SIG-M5 treated with dmso at 0.1 percent for 504 hours (cell line): ENCODE data around the gene DNMT1.
"Not testable (repeated sequence)": the region's sequence is repeated elsewhere in the genome, so short reads cannot be mapped to it uniquely, and the experiment has no call there.

Source experiments
- DNase-seq: peaks from one replicate; lab custom pipeline; 2025; ENCODE audit not compliant: unreplicated experiment; lab: John Stamatoyannopoulos, UW

Gene DNMT1

DNA sequence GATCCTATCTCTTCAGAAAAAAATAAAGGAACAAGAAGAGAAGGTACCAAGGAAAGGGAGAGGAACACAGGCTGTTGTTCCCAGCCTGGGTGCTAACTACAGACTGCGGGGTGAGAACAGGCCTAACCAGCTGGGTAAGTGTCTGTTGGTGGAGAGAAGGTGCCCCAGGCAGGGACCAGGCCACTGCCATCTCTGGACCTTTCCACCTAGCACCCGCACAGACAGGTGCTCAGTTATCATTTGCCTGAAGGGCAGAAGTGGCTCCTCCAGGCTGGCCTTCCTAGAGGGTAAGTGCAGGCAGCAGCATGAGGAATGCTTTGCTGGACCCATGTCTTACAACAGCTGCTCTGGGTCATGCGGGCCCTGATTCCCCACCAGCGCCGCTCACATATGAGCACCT lies 10.1 kb downstream of the DNMT1 start:
- peak; percentile 25 for DNase-seq

GRCh38 chr19:10183926-10184325 lies 10.8 kb downstream of the DNMT1 start:
- DNase-seq: no peak

DNA sequence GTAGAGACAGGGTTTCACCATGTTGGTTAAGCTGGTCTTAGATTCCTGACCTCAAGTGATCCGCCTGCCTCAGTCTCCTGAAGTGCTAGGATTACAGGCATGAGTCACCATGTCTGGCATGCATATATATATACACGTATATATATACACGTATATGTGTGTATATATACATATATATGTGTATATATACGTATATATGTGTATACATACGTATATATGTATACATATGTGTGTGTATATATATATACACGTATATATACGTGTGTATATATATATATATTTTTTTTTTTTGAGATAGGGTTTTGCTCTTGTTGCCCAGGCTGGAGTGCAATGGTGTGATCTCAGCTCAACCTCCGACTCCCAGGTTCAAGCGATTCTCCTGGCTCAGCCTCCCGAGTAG lies 11.9 kb downstream of the DNMT1 start:
- DNase-seq: no peak

DNA sequence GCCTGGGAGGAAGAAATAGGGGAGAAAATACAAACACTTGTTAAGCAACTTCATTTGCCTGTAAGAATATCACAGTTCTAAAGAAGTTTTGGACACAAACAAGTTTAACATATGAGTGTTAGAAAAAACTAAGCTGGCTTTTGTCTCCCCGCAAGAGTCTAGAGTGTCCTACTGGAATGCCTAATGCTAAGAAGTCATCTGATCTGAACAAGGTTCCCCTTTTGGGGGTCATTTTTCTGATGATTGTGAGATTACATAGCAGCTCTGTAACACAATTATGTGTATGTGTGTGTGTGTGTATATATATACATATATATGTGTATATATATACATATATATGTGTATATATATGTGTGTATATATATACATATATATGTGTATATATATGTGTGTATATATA lies 12.7 kb downstream of the DNMT1 start:
- no peak for DNase-seq

DNA sequence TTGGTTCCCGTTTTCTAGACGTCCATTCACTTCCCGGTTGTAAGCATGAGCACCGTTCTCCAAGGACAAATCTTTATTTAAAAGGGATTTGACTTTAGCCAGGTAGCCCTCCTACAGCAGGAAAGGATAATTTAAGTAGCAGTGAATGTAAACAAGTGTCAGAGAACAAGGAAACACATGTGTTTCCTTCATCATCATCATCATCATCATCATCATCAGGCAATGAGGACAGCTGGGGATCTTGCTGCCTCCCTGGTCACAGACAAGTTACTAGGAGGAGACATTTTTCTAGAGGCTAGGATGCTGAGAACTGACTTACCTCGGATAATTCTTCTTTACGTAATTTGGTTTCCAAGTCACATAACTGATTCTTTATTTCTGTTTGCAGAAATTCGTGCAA lies 14.3 kb downstream of the DNMT1 start:
- no peak for DNase-seq

DNA sequence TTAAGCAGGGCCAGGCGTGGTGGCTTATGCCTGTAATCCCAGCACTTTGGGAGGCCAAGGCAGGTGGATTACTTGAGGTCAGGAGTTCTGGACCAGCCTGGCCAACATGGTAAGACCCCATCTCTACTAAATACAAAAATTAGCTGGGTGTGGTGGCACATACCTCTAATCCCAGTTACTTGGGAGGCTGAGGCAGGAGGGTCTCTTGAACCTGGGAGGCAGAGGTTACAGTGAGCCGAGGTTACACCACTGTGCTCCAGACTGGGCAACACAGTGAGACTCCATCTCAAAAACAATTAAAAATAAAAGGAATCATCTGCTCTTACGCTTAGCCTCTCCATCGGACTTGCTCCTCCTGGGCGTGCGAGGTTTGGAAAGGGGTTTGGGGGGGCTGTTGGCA lies 14.7 kb downstream of the DNMT1 start:
- DNase-seq: not testable (repeated sequence)

GRCh38 chr19:10173527-10173926 lies 21.2 kb downstream of the DNMT1 start:
- DNase-seq: no peak

DNA sequence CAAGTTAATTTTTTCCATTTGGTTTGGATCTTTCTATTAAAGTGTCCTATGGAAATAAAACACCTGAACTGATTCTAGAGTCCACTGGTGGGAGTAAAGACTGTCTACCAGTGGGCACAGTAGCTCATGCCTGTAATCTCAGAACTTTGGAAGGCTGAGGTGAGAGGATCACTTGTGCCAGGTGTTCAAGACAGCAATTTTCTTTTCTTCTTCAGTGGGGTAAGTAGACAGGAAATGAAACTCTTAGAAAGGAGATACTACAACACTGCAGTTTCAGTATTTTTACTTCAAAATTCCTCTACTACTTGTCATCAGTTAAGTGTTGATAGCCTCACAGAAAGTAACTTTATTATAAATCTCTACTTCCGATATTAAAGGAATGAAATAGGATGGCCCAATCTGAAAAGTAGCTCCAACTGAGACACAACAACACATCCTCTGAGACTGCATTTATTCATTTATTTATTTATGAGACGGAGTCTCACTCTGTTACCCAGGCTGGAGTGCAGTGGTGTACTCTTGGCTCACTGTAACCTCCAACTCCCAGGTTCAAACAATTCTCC lies 26.3 kb downstream of the DNMT1 start:
- DNase-seq: no peak

GRCh38 chr19:10167459-10167858 lies 27.3 kb downstream of the DNMT1 start:
- no peak for DNase-seq

GRCh38 chr19:10166501-10166900 lies 28.3 kb downstream of the DNMT1 start:
- not testable (repeated sequence) for DNase-seq

DNA sequence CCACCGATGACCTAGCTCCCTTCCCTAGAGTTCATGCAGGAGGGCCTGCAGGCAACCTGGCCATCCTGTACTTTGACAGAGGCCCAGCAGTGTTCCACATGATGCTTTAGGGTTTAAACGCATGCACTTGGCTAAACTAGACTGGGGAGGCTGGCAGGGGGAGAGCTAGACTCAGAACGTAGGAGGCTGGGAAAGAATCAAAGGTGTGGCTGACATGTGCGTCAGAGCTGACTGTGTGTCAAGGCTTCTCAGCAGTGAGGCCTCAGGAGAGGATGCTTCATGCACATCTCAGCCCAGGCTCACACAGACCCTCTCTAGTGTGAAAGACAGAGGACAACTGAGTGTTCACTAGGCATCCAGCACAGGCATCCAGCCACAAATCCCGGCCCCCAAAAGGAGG lies 28.7 kb downstream of the DNMT1 start:
- no peak for DNase-seq

DNA sequence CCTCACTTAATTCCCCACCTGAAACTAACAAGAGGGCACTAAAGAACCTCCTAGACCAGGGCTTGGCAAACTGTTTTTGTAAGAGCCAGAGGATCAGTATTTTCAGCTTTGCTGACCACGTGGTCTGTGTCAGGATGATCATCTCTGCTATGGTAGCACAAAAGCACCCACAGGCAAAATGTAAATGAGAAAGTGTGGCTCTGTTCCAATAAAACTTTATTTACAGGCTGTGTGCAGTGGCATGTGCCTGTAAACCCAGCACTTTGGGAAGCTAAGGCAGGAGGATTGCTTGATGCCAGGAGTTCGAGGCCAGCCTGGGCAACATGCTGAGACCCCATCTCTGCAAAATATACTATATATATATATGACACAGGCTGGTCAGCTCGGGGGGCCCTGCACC lies 31.2 kb downstream of the DNMT1 start:
- DNase-seq: no peak

DNA sequence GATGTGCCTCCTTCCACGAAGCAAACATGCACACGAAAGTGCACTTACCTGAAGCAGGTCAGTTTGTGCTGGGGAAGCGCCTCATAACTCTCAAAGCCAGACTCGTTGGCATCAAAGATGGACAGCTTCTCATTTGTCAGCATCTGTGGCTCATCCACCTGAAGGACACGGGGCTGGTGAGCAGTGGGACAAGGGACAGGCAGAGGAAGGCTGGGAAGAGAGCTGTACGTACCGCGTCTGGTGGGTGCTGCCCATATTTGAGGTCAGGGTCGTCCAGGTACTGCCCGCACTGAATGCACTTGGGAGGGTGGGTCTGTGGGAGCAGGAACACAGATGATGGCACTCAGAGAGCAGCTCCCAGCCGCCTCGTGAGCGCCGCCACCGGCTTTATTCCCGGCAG lies 35.1 kb downstream of the DNMT1 start:
- no peak for DNase-seq

- no peak for DNase-seq
Observed at GRCh38 chr19:10158485-10158884, 36.3 kb downstream of the DNMT1 start.

DNA sequence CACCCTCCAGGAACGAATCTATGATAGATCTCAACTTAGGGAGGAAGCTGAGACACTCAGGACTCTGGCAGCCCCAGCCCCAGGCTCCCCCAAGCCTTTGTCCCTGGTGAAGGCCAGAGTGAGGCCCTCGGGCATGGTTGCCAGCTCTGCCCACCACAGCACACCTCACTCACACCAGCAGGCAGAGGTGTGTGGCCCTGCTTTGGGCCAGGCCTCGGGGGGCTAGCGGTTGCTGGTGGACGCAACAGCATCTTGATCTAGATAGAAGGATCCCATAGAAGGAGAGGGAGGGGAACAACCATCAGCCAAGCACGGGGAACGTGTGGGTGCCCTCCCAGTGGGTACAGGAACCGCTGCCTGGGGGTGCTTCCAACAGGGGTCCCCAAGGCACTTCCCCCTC lies 36.7 kb downstream of the DNMT1 start:
- no peak for DNase-seq

DNA sequence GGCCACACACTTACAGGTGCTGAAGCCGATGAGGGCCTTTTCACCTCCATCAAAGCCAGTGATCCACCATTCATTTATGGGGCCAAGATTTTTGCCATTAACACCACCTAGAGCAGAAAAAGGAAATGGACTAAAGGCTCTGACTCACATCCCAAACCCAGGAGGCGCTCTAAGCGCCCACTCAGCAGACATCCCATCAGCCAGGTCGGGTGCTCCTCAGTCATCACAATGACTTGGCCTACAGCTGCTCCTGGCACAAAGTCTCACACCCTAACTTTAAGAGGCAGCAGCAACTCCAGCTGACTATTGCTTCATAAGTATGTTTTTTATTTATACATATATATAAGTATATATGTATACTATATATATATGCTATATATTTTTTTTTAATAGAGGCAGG lies 38.9 kb downstream of the DNMT1 start:
- no peak for DNase-seq

- no peak for DNase-seq
Observed at GRCh38 chr19:10152100-10152499, 42.7 kb downstream of the DNMT1 start.

DNA sequence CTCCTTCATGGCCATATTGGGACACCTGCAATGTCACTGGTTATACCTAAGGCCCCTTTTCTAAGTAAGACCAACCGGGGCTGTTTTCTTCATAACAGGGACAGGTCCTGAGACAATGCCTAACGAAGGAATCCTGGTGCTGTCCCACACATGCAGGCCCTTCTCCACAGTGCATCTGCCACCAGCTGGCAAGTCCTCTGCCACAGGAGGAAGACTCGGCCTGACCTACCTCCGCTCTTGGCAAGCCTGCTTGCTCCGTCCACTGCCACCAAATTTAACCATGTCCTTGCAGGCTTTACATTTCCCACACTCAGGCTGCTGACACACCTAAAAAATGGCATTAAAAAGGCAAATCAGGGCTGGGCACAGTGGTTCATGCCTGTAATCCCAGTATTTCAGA lies 43.2 kb downstream of the DNMT1 start:
- no peak for DNase-seq

DNA sequence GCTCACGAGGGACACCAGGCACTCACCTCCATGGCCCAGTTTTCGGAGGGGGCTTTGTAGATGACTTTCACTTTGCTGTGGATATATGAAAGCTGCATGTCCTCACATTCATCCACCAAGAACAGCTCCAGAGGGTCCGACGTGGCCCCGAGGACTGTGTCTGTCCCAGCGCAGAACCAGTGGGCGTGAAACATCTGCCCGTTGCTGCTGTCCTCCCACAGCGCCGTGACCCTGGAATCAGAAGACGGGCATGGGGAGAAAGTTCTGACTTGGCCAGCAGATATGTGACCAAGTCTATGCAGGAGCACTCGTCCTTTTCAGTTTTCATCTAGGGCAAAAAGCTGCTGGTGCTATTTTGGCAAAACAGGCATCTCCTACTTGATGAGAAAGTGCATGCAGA lies 45.3 kb downstream of the DNMT1 start:
- no peak for DNase-seq

GRCh38 chr19:10146142-10146541 lies 48.6 kb downstream of the DNMT1 start:
- DNase-seq: no peak

GRCh38 chr19:10145031-10145430 lies 49.7 kb downstream of the DNMT1 start:
- DNase-seq: no peak

DNA sequence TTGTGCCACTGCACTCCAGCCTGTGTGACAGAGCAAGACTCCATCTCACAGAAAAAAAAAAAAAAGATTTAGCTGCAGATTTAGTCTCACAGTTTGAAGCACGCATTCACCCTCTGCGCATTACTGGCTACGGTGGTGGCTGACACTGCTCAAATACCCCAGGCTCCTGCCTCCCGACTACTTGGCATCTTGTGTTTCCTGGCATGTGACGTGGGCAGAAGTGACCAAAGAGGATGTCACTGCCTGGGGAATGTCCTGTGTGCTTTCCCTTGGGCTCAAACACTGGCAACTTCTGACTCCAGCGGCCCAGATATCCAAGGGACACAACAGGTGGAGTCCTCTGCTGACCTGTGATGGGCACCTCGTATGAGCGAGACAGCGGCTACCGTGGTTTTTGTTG lies 50.4 kb downstream of the DNMT1 start:
- no peak for DNase-seq

- DNase-seq: no peak
Observed at GRCh38 chr19:10143681-10144080, 51.1 kb downstream of the DNMT1 start.
